HCT116 (cell line): Measurements from ENCODE around the gene CIITA. TPM values are rescaled to one million over a fixed set of nuclear protein-coding genes. Genes with fewer than 3 reads are reported as not detected.

Experiments used
- ATAC-seq: fragments of 200-7000 bp; cut with Tn5 transposase; 2 replicates; pipeline ENCODE4 v1.9.1; 2020; ENCODE audit warnings: mild to moderate bottlenecking, moderate library complexity
- BruUV-seq: library from RNA; stranded (reverse); fragments of 400-500 nt; replicated peaks from 2 replicates; lab custom pipeline; 2021; lab: Mats Ljungman, UMichigan
- CTCF ChIA-PET: fragments of 300-600 bp; sonication (Branson Sonifier 250); formaldehyde crosslinking; loops from one replicate; lab custom pipeline; 2021; ENCODE audit warnings: antibody characterized with exemption; lab: Charles Lee
- POLR2A ChIA-PET: fragments of 300-600, 350-600 bp; sonication (Branson Sonifier 250); formaldehyde crosslinking; loops from one replicate; lab custom pipeline; 2021; ENCODE audit warnings: antibody characterized with exemption; lab: Charles Lee
- RAD21 ChIA-PET, 2 experiments: fragments of 300-600 bp; sonication (Branson Sonifier 250); formaldehyde crosslinking; loops; one replicate each; lab custom pipeline; 2023; ENCODE audit warnings: low total read pairs in 2 of 2; ENCODE audit not compliant: uncharacterized antibody in 2 of 2, unreplicated experiment in 2 of 2, low non-redundant PET in 1 of 2; lab: Charles Lee
- DNase-seq: peaks from one replicate; pipeline ENCODE4 v3.0.0-alpha.2; 2010; ENCODE audit warnings: low read depth, low spot score
- H2AFZ ChIP-seq: fragments of 200-600 bp; shearing (Covaris generic), sonication (generic); 2 replicates; pipeline ENCODE4 v1.6.1; 2017; ENCODE audit warnings: low read depth, mixed run types, mixed read lengths, antibody characterized with exemption, low read length; ENCODE audit not compliant: poor library complexity, severe bottlenecking
- H3K27ac ChIP-seq: 2 replicates; pipeline ENCODE4 v1.5.1; 2012; ENCODE audit warnings: low read depth, low read length
- H3K27me3 ChIP-seq: fragments of 200-600 bp; sonication (generic); 2 replicates; pipeline ENCODE4 v1.6.1; 2016; ENCODE audit warnings: mixed run types, low read length, mixed read lengths; ENCODE audit not compliant: insufficient read depth
- H3K36me3 ChIP-seq, 2 experiments: fragments of 200-500 bp in 1 of 2; fragments of 200-600 bp in 1 of 2; sonication (Bioruptor generic) in 1 of 2; sonication (generic) in 1 of 2; 2 replicates each; pipeline versions ENCODE4 v1.5.1 to v1.6.1; 2014 to 2016; ENCODE audit warnings: low read length in 2 of 2, inconsistent platforms in 1 of 2, mixed read lengths in 1 of 2, mixed run types in 1 of 2; ENCODE audit not compliant: insufficient read depth in 2 of 2, control insufficient read depth in 1 of 2
- H3K4me1 ChIP-seq, 2 experiments: fragments of 200-600 bp in 1 of 2; sonication (generic) in 1 of 2; 2 replicates each; pipeline versions ENCODE4 v1.5.1 to v1.6.1; 2012 to 2017; ENCODE audit warnings: low read length in 2 of 2, inconsistent platforms in 1 of 2, mild to moderate bottlenecking in 1 of 2, mixed read lengths in 1 of 2, mixed run types in 1 of 2, moderate library complexity in 1 of 2; ENCODE audit not compliant: insufficient read depth in 2 of 2, control insufficient read depth in 1 of 2
- H3K4me2 ChIP-seq: fragments of 200-600 bp; sonication (generic); 2 replicates; pipeline ENCODE4 v1.6.1; 2017; ENCODE audit warnings: mixed run types, low read length, mixed read lengths
- H3K4me3 ChIP-seq, 2 experiments: fragments of 200-600 bp in 1 of 2; sonication (generic) in 1 of 2; replicated peaks in 1 of 2; 2 replicates each; pipeline ENCODE4 v1.5.1; 2011 to 2016; ENCODE audit warnings: low read length in 2 of 2, control low read depth in 1 of 2, low read depth in 1 of 2, mild to moderate bottlenecking in 1 of 2, mixed read lengths in 1 of 2, mixed run types in 1 of 2
- H3K79me2 ChIP-seq: fragments of 200-600 bp; sonication (generic); 2 replicates; pipeline ENCODE4 v1.6.1; 2017; ENCODE audit warnings: mild to moderate bottlenecking, mixed run types, low read length, moderate library complexity, mixed read lengths; ENCODE audit not compliant: insufficient read depth
- H3K9ac ChIP-seq: fragments of 200-600 bp; sonication (generic); 2 replicates; pipeline ENCODE4 v1.6.1; 2016; ENCODE audit warnings: low read length, mixed read lengths
- H3K9me2 ChIP-seq: fragments of 200-600 bp; sonication (generic), shearing (Covaris generic); 2 replicates; pipeline ENCODE4 v1.6.1; 2017; ENCODE audit warnings: mixed run types, mild to moderate bottlenecking, moderate library complexity; ENCODE audit not compliant: insufficient read depth
- H3K9me3 ChIP-seq, 2 experiments: fragments of 200-500 bp in 1 of 2; fragments of 200-600 bp in 1 of 2; sonication (Bioruptor generic) in 1 of 2; sonication (generic) in 1 of 2; 2 replicates each; pipeline ENCODE4 v1.6.1; 2014 to 2017; ENCODE audit warnings: low read length in 2 of 2, mixed read lengths in 2 of 2, inconsistent platforms in 1 of 2, low read depth in 1 of 2, mild to moderate bottlenecking in 1 of 2, mixed run types in 1 of 2, moderate library complexity in 1 of 2; ENCODE audit not compliant: control insufficient read depth in 1 of 2, insufficient read depth in 1 of 2
- H4K20me1 ChIP-seq: fragments of 200-600 bp; sonication (generic), shearing (Covaris generic); 2 replicates; pipeline ENCODE4 v1.6.1; 2017; ENCODE audit warnings: mixed run types, mild to moderate bottlenecking, moderate library complexity; ENCODE audit not compliant: insufficient read depth
- EGR1 ChIP-seq: IDR thresholded peaks from 2 replicates; pipeline ENCODE4 v1.6.1; 2012; ENCODE audit warnings: low read depth
- EZH2 ChIP-seq: fragments of 200-600 bp; sonication (generic); IDR thresholded peaks from 2 replicates; pipeline ENCODE4 v1.6.1; 2017; ENCODE audit warnings: antibody characterized with exemption, mixed run types
- FOSL1 ChIP-seq: IDR thresholded peaks from 2 replicates; pipeline ENCODE4 v1.6.1; 2012; ENCODE audit warnings: low read depth
- POLR2A ChIP-seq: IDR thresholded peaks from 2 replicates; pipeline ENCODE4 v1.7.0; 2011; ENCODE audit warnings: borderline replicate concordance; ENCODE audit not compliant: insufficient read depth, insufficient read length; ENCODE audit errors: extremely low read depth
- RAD21 ChIP-seq: IDR thresholded peaks from 2 replicates; pipeline ENCODE4 v1.6.1; 2012; ENCODE audit warnings: low read depth, mild to moderate bottlenecking
- SIN3A ChIP-seq: IDR thresholded peaks from 2 replicates; pipeline ENCODE4 v1.6.1; 2012; ENCODE audit warnings: low read depth
- SP1 ChIP-seq: IDR thresholded peaks from 2 replicates; pipeline ENCODE4 v1.6.1; 2012; ENCODE audit warnings: low read depth
- TCF7L2 ChIP-seq: IDR thresholded peaks from 2 replicates; pipeline ENCODE4 v1.7.0; 2011; ENCODE audit warnings: borderline replicate concordance, inconsistent platforms; ENCODE audit not compliant: insufficient read depth, insufficient read length; ENCODE audit errors: extremely low read depth
- intact Hi-C: fragments of 100-400 bp; cut with micrococcal nuclease; formaldehyde crosslinking; loops from 2 replicates; pipeline ENCODE4 v1.10.0; 2022
- total RNA-seq: library from RNA; stranded (reverse); gene quantifications from one replicate; pipeline ENCODE4 v1.2.1, GENCODE V29; 2021; ENCODE audit not compliant: unreplicated experiment
- TF ChIP-seq, protein P1 (sequence below): IDR thresholded peaks from 2 replicates; pipeline ENCODE4 v1.6.1; 2012
- TF ChIP-seq, protein P2 (sequence below), 3 experiments: fragments of 200-600 bp in 1 of 3; sonication (generic) in 1 of 3; IDR thresholded peaks in 2 of 3; conservative IDR thresholded peaks in 1 of 3; 2 replicates each; pipeline ENCODE4 v1.5.1; 2012 to 2017; ENCODE audit warnings: low read depth in 2 of 3, low read length in 2 of 3, antibody characterized with exemption in 1 of 3, borderline replicate concordance in 1 of 3, control low read depth in 1 of 3, mild to moderate bottlenecking in 1 of 3, mixed read lengths in 1 of 3, mixed run types in 1 of 3, moderate library complexity in 1 of 3; ENCODE audit not compliant: insufficient read depth in 1 of 3

The CIITA gene
- total RNA-seq, 1 experiment from 2014 or later: 0.25 TPM

DNA sequence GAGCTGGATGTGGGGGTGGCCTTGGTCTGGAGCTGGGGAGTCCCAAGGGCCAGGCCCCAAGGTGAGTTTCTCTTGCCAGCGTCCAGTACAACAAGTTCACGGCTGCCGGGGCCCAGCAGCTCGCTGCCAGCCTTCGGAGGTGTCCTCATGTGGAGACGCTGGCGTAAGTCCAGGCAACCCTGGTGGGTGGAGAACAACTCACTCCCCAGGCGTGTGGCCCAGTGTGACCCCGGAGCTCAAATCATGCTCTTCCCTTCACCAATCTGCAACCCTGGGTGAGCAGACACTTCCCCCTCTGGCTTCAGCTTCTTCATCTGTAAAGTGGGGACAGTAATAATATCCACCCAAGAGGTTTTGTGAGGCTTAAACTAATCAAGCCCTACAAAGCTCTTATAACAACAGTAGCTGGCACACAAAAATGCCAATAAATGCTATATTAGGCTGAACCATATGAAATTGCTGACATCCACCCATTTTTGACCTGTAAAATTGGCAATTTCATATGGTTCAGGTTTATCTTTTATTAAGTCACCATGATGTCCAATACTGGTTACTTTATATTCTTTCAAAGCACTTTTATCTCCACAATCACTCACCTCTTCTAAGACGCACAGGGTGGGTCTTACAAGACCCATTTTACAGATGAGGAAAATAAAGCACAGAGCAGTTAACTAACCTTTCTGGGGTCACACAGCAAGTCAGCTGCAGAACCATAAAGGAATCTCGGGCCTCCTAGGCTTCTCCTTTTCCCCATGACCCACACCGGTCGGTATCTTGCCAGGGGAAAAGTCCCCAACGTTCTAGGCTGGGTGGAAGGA lies 45.5 kb downstream of the CIITA start:
- Histone ChIP-seq H3K4me1 (peaks cover 7 to 33% of the 10 kb centered on the region in 2 experiments; a peak in 3 of 4 replicates), H2AFZ (no peak overlapping the region), H3K36me3 (peaks cover 5% of the 10 kb centered on the region in 2 experiments; a peak in 3 of 4 replicates), H4K20me1 (no peaks in the 10 kb centered on the region), H3K9ac (no peak overlapping the region), H3K9me2 (no peaks in the 10 kb centered on the region), H3K27ac (no peak overlapping the region), H3K79me2 (no peaks in the 10 kb centered on the region), H3K27me3 (no peaks in the 10 kb centered on the region), H3K9me3 (no peaks in the 10 kb centered on the region), H3K4me3 (no peak overlapping the region), H3K4me2 (peak overlapping the region; percentile 37)
- CTCF ChIA-PET: no interaction called here
- no peak for DNase-seq
- ATAC-seq: no peak
- POLR2A ChIA-PET: no interaction called here
- intact Hi-C loops: no loop called here
- no TSS peak for BruUV-seq
- no peak for TF ChIP-seq RAD21
- TF ChIP-seq POLR2A: no peak
- TF ChIP-seq SP1: no peak
- TF ChIP-seq TCF7L2: no peak
- TF ChIP-seq EGR1: no peak
- TF ChIP-seq SIN3A: no peak
- TF ChIP-seq, protein P1, sequence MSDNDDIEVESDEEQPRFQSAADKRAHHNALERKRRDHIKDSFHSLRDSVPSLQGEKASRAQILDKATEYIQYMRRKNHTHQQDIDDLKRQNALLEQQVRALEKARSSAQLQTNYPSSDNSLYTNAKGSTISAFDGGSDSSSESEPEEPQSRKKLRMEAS: no peak
- TF ChIP-seq, protein P2, sequence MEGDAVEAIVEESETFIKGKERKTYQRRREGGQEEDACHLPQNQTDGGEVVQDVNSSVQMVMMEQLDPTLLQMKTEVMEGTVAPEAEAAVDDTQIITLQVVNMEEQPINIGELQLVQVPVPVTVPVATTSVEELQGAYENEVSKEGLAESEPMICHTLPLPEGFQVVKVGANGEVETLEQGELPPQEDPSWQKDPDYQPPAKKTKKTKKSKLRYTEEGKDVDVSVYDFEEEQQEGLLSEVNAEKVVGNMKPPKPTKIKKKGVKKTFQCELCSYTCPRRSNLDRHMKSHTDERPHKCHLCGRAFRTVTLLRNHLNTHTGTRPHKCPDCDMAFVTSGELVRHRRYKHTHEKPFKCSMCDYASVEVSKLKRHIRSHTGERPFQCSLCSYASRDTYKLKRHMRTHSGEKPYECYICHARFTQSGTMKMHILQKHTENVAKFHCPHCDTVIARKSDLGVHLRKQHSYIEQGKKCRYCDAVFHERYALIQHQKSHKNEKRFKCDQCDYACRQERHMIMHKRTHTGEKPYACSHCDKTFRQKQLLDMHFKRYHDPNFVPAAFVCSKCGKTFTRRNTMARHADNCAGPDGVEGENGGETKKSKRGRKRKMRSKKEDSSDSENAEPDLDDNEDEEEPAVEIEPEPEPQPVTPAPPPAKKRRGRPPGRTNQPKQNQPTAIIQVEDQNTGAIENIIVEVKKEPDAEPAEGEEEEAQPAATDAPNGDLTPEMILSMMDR (IDR thresholded peaks at IDR 0.05 in 2 of 3, conservative IDR thresholded peaks at IDR 0.05 in 1 of 3; ENCODE audit: borderline replicate concordance in 1 of 3, insufficient read depth in 1 of 3, low read depth in 2 of 3, low read length in 2 of 3): no peak
- TF ChIP-seq FOSL1: no peak
- TF ChIP-seq EZH2: no peak
- RAD21 ChIA-PET: interaction anchor here in 1 of 2 experiments (0.6 kb wide), 1 partner anchor 42 kb away, joined by 3 read pairs; no protein-coding TSS in a partner anchor
